Osteocyte (in vitro differentiated cells): ENCODE measurements around the gene THNSL1. TPM values are rescaled to one million over a fixed set of nuclear protein-coding genes. Genes with fewer than 3 reads are reported as not detected.
A peak's percentile ranks its signal among the peaks of the same experiment; 100 is the strongest.

Experiments
- DNase-seq: peaks from one replicate; pipeline ENCODE4 v3.0.0; 2021; ENCODE audit warnings: mixed read lengths; ENCODE audit not compliant: unreplicated experiment; ENCODE audit errors: extremely low spot score
- H3K27ac Mint-ChIP-seq: one replicate; pipeline ENCODE4 v1.8.0; 2021; ENCODE audit warnings: mild to moderate bottlenecking, mixed read lengths; ENCODE audit not compliant: unreplicated experiment
- H3K27me3 Mint-ChIP-seq: one replicate; pipeline ENCODE4 v1.8.0; 2021; ENCODE audit warnings: mixed read lengths; ENCODE audit not compliant: unreplicated experiment
- H3K36me3 Mint-ChIP-seq: one replicate; pipeline ENCODE4 v1.8.0; 2021; ENCODE audit warnings: mixed read lengths; ENCODE audit not compliant: unreplicated experiment
- H3K4me1 Mint-ChIP-seq: one replicate; pipeline ENCODE4 v1.8.0; 2021; ENCODE audit warnings: mixed read lengths; ENCODE audit not compliant: unreplicated experiment
- H3K4me3 Mint-ChIP-seq: one replicate; pipeline ENCODE4 v1.8.0; 2021; ENCODE audit warnings: mild to moderate bottlenecking, moderate library complexity, mixed read lengths; ENCODE audit not compliant: unreplicated experiment
- H3K9me3 Mint-ChIP-seq: one replicate; pipeline ENCODE4 v1.8.0; 2021; ENCODE audit warnings: mixed read lengths; ENCODE audit not compliant: unreplicated experiment
- CTCF ChIP-seq: fragments of 200-600 bp; sonication (generic); IDR thresholded peaks from 2 replicates; pipeline ENCODE4 v1.5.0; 2021; ENCODE audit warnings: antibody characterized with exemption, mild to moderate bottlenecking, moderate library complexity
- total RNA-seq: library from RNA; stranded (reverse); gene quantifications from 2 replicates; pipeline ENCODE4 v1.2.1, GENCODE V29; 2021

The THNSL1 gene
- total RNA-seq, 1 donor from 2014 or later, result 5.0 TPM

- DNase-seq, result no peak
- no peaks in the 10 kb centered on the region for H3K36me3 Mint-ChIP-seq
- no peak for TF ChIP-seq CTCF
- peaks cover 34% of the 10 kb centered on the region for H3K4me1 Mint-ChIP-seq
- H3K27ac Mint-ChIP-seq, result peak overlapping the region; percentile 97
- H3K4me3 Mint-ChIP-seq, result peak overlapping the region; percentile 89
- H3K9me3 Mint-ChIP-seq, result no peaks in the 10 kb centered on the region
- H3K27me3 Mint-ChIP-seq, result no peaks in the 10 kb centered on the region
Measured at GRCh38 chr10:25017661-25018060, 1.2 kb downstream of the THNSL1 start.

- H3K4me3 Mint-ChIP-seq, result no peak overlapping the region
- H3K9me3 Mint-ChIP-seq, result no peaks in the 10 kb centered on the region
- DNase-seq, result no peak
- no peaks in the 10 kb centered on the region for H3K27me3 Mint-ChIP-seq
- H3K4me1 Mint-ChIP-seq, result peaks cover 44% of the 10 kb centered on the region
- no peak for TF ChIP-seq CTCF
- H3K36me3 Mint-ChIP-seq, result no peaks in the 10 kb centered on the region
- H3K27ac Mint-ChIP-seq, result no peak overlapping the region
Measured at GRCh38 chr10:25018703-25019102, 2.3 kb downstream of the THNSL1 start.

GRCh38 chr10:25023278-25023677 is 6.9 kb downstream of the THNSL1 start:
- peak overlapping the region; percentile 57 for H3K27ac Mint-ChIP-seq
- H3K9me3 Mint-ChIP-seq, result no peaks in the 10 kb centered on the region
- DNase-seq, result no peak
- no peaks in the 10 kb centered on the region for H3K36me3 Mint-ChIP-seq
- H3K27me3 Mint-ChIP-seq, result no peaks in the 10 kb centered on the region
- H3K4me1 Mint-ChIP-seq, result peaks cover 58% of the 10 kb centered on the region
- H3K4me3 Mint-ChIP-seq, result no peak overlapping the region
- no peak for TF ChIP-seq CTCF

GRCh38 chr10:25024528-25024927 is 8.1 kb downstream of the THNSL1 start:
- Mint-ChIP-seq H3K9me3 (no peaks in the 10 kb centered on the region), H3K4me3 (no peak overlapping the region), H3K36me3 (no peaks in the 10 kb centered on the region), H3K4me1 (peaks cover 58% of the 10 kb centered on the region), H3K27me3 (no peaks in the 10 kb centered on the region), H3K27ac (no peak overlapping the region)
- no peak for TF ChIP-seq CTCF
- DNase-seq, result no peak

GRCh38 chr10:25026463-25026862 is 10.1 kb downstream of the THNSL1 start:
- H3K9me3 Mint-ChIP-seq, result peaks cover 4% of the 10 kb centered on the region
- no peak for DNase-seq
- peaks cover 52% of the 10 kb centered on the region for H3K4me1 Mint-ChIP-seq
- no peak overlapping the region for H3K4me3 Mint-ChIP-seq
- TF ChIP-seq CTCF, result no peak
- H3K27ac Mint-ChIP-seq, result no peak overlapping the region
- H3K36me3 Mint-ChIP-seq, result peaks cover 7% of the 10 kb centered on the region
- no peaks in the 10 kb centered on the region for H3K27me3 Mint-ChIP-seq
